Measurements from ENCODE around the gene TNIP1. TPM values are rescaled to one million over a fixed set of nuclear protein-coding genes. Genes with fewer than 3 reads are reported as not detected.

TNIP1 gene
- total and polyA plus RNA-seq, 7 donors, result 55.1 to 210 (median 73.1) TPM

- no peak for DNase-seq
- 93 to 96% methylated on average over 9 of the region's 9 CpGs for WGBS, 2 donors
- Histone ChIP-seq H3K36me3 (peaks cover 22 to 88% (median 46%) of the 10 kb centered on the region in 4 donors), H3K27me3 (no peaks in the 10 kb centered on the region), H3K9me3 (no peaks in the 10 kb centered on the region), H3K4me3 (no peak overlapping the region), H3K4me1 (peaks cover 0 to 27% (median 16%) of the 10 kb centered on the region in 4 donors), H3K27ac (peak overlapping the region; percentile 52 to 64 (median 57))
- TF ChIP-seq POLR2A (IDR thresholded peaks at IDR 0.05) (no peak), POLR2AphosphoS5 (IDR thresholded peaks at IDR 0.05) (peak in 3 of 4 donors; percentile 32 to 44 (median 39))
- intact Hi-C loops (cut with DNase I), result no loop called here
Measured at GRCh38 chr5:151029179-151030055, 51.4 kb downstream of the TNIP1 start.

GRCh38 chr5:151028717-151029116 is 52.1 kb downstream of the TNIP1 start:
- H3K27ac ChIP-seq, result peak overlapping the region in 3 of 4 donors; percentile 18 to 64 (median 56)
- WGBS, 2 donors, result 95 to 96% methylated on average over 8 of the region's 8 CpGs
- no peak overlapping the region for H3K4me3 ChIP-seq
- H3K27me3 ChIP-seq, result no peaks in the 10 kb centered on the region
- H3K9me3 ChIP-seq, result no peaks in the 10 kb centered on the region
- peaks cover 22 to 81% (median 39%) of the 10 kb centered on the region in 4 donors for H3K36me3 ChIP-seq
- TF ChIP-seq CTCF (IDR thresholded peaks at IDR 0.05) (no peak), POLR2AphosphoS5 (IDR thresholded peaks at IDR 0.05) (peak in 2 of 4 donors; percentile 18 to 30)
- DNase-seq, result peak; percentile 78
- intact Hi-C loops (cut with DNase I), result no loop called here
- H3K4me1 ChIP-seq, result peaks cover 0 to 34% (median 22%) of the 10 kb centered on the region in 4 donors

GRCh38 chr5:151027961-151028479 is 52.8 kb downstream of the TNIP1 start:
- no peak for TF ChIP-seq EP300 (IDR thresholded peaks at IDR 0.05)
- TF ChIP-seq POLR2AphosphoS5 (IDR thresholded peaks at IDR 0.05), result peak in 3 of 4 donors; percentile 4 to 33 (median 9)
- no peak for TF ChIP-seq CTCF (IDR thresholded peaks at IDR 0.05)
- TF ChIP-seq POLR2A (IDR thresholded peaks at IDR 0.05), result no peak
- H3K9me3 ChIP-seq, result no peaks in the 10 kb centered on the region
- H3K4me3 ChIP-seq, result no peak overlapping the region
- intact Hi-C loops (cut with DNase I), result no loop called here
- H3K36me3 ChIP-seq, result peaks cover 17 to 74% (median 33%) of the 10 kb centered on the region in 4 donors
- H3K27me3 ChIP-seq, result no peaks in the 10 kb centered on the region
- DNase-seq, result peak; percentile 74
- H3K4me1 ChIP-seq, result peaks cover 0 to 41% (median 29%) of the 10 kb centered on the region in 4 donors
- peak overlapping the region in 2 of 4 donors; percentile 35 to 83 for H3K27ac ChIP-seq
- WGBS, 2 donors, result 86 to 92% methylated on average over 11 of the region's 11 CpGs

- no peak for TF ChIP-seq CTCF (IDR thresholded peaks at IDR 0.05)
- TF ChIP-seq POLR2AphosphoS5 (IDR thresholded peaks at IDR 0.05), result peak in 1 of 4 donors; percentile 30
- TF ChIP-seq POLR2A (IDR thresholded peaks at IDR 0.05), result no peak
- no peak for TF ChIP-seq EP300 (IDR thresholded peaks at IDR 0.05)
- Histone ChIP-seq H3K27me3 (no peaks in the 10 kb centered on the region), H3K4me1 (peaks cover 0 to 48% (median 33%) of the 10 kb centered on the region in 4 donors), H3K36me3 (peaks cover 8 to 61% (median 23%) of the 10 kb centered on the region in 4 donors), H3K27ac (peak overlapping the region; percentile 25 to 83 (median 58)), H3K4me3 (no peak overlapping the region), H3K9me3 (no peaks in the 10 kb centered on the region)
- WGBS, 2 donors, result 81 to 87% methylated on average over 7 of the region's 7 CpGs
- intact Hi-C loops (cut with DNase I), result no loop called here
- DNase-seq, result peak; percentile 82
Measured at GRCh38 chr5:151026679-151027078, 54.2 kb downstream of the TNIP1 start.

- WGBS, 2 donors, result 86 to 89% methylated on average over 9 of the region's 9 CpGs
- intact Hi-C loops (cut with DNase I), result no loop called here
- Histone ChIP-seq H3K36me3 (peaks cover 8 to 55% (median 18%) of the 10 kb centered on the region in 4 donors), H3K9me3 (no peaks in the 10 kb centered on the region), H3K4me1 (peaks cover 0 to 48% (median 33%) of the 10 kb centered on the region in 4 donors), H3K27ac (peak overlapping the region; percentile 25 to 83 (median 58)), H3K4me3 (peak overlapping the region in 1 of 4 donors; percentile 6), H3K27me3 (no peaks in the 10 kb centered on the region)
- TF ChIP-seq CTCF (IDR thresholded peaks at IDR 0.05) (no peak), EP300 (IDR thresholded peaks at IDR 0.05) (no peak), POLR2A (IDR thresholded peaks at IDR 0.05) (no peak)
- DNase-seq, result no peak
Measured at GRCh38 chr5:151026088-151026487, 54.7 kb downstream of the TNIP1 start.

Measured in sigmoid colon (tissue), 7 donors.